K562 (cell line): ENCODE data around the gene LMNA. TPM values are rescaled to one million over a fixed set of nuclear protein-coding genes. Genes with fewer than 3 reads are reported as not detected.

Experiments
- CCNT2 ChIP-seq: IDR thresholded peaks from 2 replicates; pipeline ENCODE4 v1.6.1; 2011; ENCODE audit warnings: borderline replicate concordance, low read depth, mild to moderate bottlenecking, moderate library complexity, mixed read lengths, low read length; ENCODE audit not compliant: insufficient read length; ENCODE audit errors: extremely low read depth
- DPF2 ChIP-seq: fragments of 450-650 bp; IDR thresholded peaks from 2 replicates; pipeline ENCODE4 v1.6.1; 2016
- FOXK1 ChIP-seq: sonication (generic); formaldehyde crosslinking; IDR thresholded peaks from 2 replicates; pipeline ENCODE4 v1.8.0; 2022; ENCODE audit warnings: missing genetic modification reagents, mild to moderate bottlenecking, borderline replicate concordance
- MXI1 ChIP-seq: IDR thresholded peaks from 2 replicates; pipeline ENCODE4 v1.6.1; 2011; ENCODE audit warnings: low read depth, mild to moderate bottlenecking, improper control_type of control experiment, low read length
- PCBP1 ChIP-seq: fragments of 200-400 bp; formaldehyde crosslinking; IDR thresholded peaks from 2 replicates; pipeline ENCODE4 v1.6.1; 2018; ENCODE audit warnings: mild to moderate bottlenecking, low read depth, low read length; ENCODE audit not compliant: poor library complexity, severe bottlenecking
- RHOXF2B ChIP-seq: fragments of 250-450 bp; sonication (Bioruptor Pico); conservative IDR thresholded peaks from 2 replicates; pipeline ENCODE4 v1.5.1; 2021
- SRSF9 ChIP-seq: fragments of 200-400 bp; formaldehyde crosslinking; IDR thresholded peaks from 2 replicates; pipeline ENCODE4 v1.6.1; 2017; ENCODE audit warnings: low read depth, low read length, borderline replicate concordance
- YY1 ChIP-seq, 3 experiments: IDR thresholded peaks; 2 replicates each; pipeline ENCODE4 v1.6.1; 2011; ENCODE audit warnings: low read length in 2 of 3, mild to moderate bottlenecking in 2 of 3, moderate library complexity in 2 of 3, borderline replicate concordance in 1 of 3, control low read depth in 1 of 3, low read depth in 1 of 3; ENCODE audit not compliant: insufficient read depth in 3 of 3, insufficient replicate concordance in 2 of 3, control insufficient read depth in 1 of 3, insufficient read length in 1 of 3; ENCODE audit errors: extremely low read depth in 1 of 3
- ZNF165 ChIP-seq: fragments of 250-450 bp; sonication (Bioruptor Pico); IDR thresholded peaks from 2 replicates; pipeline ENCODE4 v1.4.0; 2020; ENCODE audit warnings: borderline replicate concordance
- ZNF24 ChIP-seq: fragments of 450-650 bp; IDR thresholded peaks from 2 replicates; pipeline ENCODE4 v1.6.1; 2016
- ZNF668 ChIP-seq: fragments of 250-450 bp; sonication (Bioruptor Pico); IDR thresholded peaks from 2 replicates; pipeline ENCODE4 v1.8.0; 2022; ENCODE audit warnings: mild to moderate bottlenecking, inconsistent platforms
- polyA plus RNA-seq, 8 experiments: library from polyadenylated mRNA; depleted of rRNA in 4 of 8; stranded (reverse) in 5 of 8; unstranded in 3 of 8; fragments of >200 nt; fragmentation: Nextera tagmentation in 2 of 8; fragmentation: Illumina TruSeq in 1 of 8; extraction: Ambion mirVana in 2 of 8; extraction: Trizol in 1 of 8; gene quantifications; 2 replicates each; pipeline versions ENCODE4 v1.2.1 to v1.2.3, GENCODE V29; 2011 to 2014; ENCODE audit warnings: inconsistent platforms in 1 of 8, missing spikeins in 1 of 8
- total RNA-seq, 7 experiments: library from RNA; depleted of rRNA in 6 of 7; stranded (reverse); fragments of >200 nt in 6 of 7; fragmentation: Illumina TruSeq in 2 of 7; extraction: Trizol in 2 of 7; gene quantifications; 2 replicates each; pipeline versions ENCODE4 v1.2.1 to v1.2.3, GENCODE V29; 2011 to 2021; ENCODE audit warnings: low replicate concordance in 1 of 7
- TF ChIP-seq, protein P1 (sequence below): fragments of 250-450 bp; sonication (Bioruptor Pico); IDR thresholded peaks from 2 replicates; pipeline ENCODE4 v1.5.0; 2021
- TF ChIP-seq, protein P2 (sequence below): fragments of 450-650 bp; IDR thresholded peaks from 2 replicates; pipeline ENCODE4 v1.6.1; 2014; ENCODE audit warnings: low read depth, mild to moderate bottlenecking, moderate library complexity, borderline replicate concordance
- TF ChIP-seq, protein P3 (sequence below): fragments of 250-450 bp; sonication (Bioruptor Pico); IDR thresholded peaks from 2 replicates; pipeline ENCODE4 v1.8.0; 2022; ENCODE audit warnings: moderate library complexity, mild to moderate bottlenecking, inconsistent platforms
- TF ChIP-seq, protein P4 (sequence below), 2 experiments: fragments of 450-650 bp; IDR thresholded peaks; 2 replicates each; pipeline ENCODE4 v1.6.1; 2016
- TF ChIP-seq, protein P5 (sequence below): sonication (generic); formaldehyde crosslinking; IDR thresholded peaks from 2 replicates; pipeline ENCODE4 v1.8.1; 2023; ENCODE audit warnings: mild to moderate bottlenecking, missing genetic modification reagents, moderate library complexity
- TF ChIP-seq, protein P6 (sequence below): IDR thresholded peaks from 2 replicates; pipeline ENCODE4 v1.6.1; 2014; ENCODE audit warnings: antibody characterized with exemption

The LMNA gene
- total and polyA plus RNA-seq, 9 of the 15 experiments (the other 6 are each of a cell fraction or from before 2014, with no cell fraction given), result 1.00 to 347 (median 88.2) TPM

DNA sequence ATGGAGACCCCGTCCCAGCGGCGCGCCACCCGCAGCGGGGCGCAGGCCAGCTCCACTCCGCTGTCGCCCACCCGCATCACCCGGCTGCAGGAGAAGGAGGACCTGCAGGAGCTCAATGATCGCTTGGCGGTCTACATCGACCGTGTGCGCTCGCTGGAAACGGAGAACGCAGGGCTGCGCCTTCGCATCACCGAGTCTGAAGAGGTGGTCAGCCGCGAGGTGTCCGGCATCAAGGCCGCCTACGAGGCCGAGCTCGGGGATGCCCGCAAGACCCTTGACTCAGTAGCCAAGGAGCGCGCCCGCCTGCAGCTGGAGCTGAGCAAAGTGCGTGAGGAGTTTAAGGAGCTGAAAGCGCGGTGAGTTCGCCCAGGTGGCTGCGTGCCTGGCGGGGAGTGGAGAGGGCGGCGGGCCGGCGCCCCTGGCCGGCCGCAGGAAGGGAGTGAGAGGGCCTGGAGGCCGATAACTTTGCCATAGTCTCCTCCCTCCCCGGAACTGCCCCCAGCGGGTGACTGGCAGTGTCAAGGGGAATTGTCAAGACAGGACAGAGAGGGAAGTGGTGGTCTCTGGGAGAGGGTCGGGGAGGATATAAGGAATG is 505 bp downstream of the LMNA start (continued):
- TF ChIP-seq, protein P1, sequence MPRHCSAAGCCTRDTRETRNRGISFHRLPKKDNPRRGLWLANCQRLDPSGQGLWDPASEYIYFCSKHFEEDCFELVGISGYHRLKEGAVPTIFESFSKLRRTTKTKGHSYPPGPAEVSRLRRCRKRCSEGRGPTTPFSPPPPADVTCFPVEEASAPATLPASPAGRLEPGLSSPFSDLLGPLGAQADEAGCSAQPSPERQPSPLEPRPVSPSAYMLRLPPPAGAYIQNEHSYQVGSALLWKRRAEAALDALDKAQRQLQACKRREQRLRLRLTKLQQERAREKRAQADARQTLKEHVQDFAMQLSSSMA (CRISPR knock-in tag), result no peak
- TF ChIP-seq ZNF668 (CRISPR knock-in tag) (no peak), ZNF165 (CRISPR knock-in tag) (no peak), ZNF24 (no peak), MXI1 (no peak), YY1 (IDR thresholded peaks at IDR 0.05; ENCODE audit: borderline replicate concordance in 1 of 3, control insufficient read depth in 1 of 3, extremely low read depth in 1 of 3, insufficient read depth in 3 of 3, insufficient read length in 1 of 3, insufficient replicate concordance in 2 of 3, low read depth in 1 of 3, low read length in 2 of 3) (no peak), DPF2 (no peak; the same call in 1 of the 2 replicates), FOXK1 (CRISPR knock-in tag) (no peak), RHOXF2B (CRISPR knock-in tag) (no peak), CCNT2 (no peak), SRSF9 (no peak), PCBP1 (no peak)
- TF ChIP-seq, protein P2, sequence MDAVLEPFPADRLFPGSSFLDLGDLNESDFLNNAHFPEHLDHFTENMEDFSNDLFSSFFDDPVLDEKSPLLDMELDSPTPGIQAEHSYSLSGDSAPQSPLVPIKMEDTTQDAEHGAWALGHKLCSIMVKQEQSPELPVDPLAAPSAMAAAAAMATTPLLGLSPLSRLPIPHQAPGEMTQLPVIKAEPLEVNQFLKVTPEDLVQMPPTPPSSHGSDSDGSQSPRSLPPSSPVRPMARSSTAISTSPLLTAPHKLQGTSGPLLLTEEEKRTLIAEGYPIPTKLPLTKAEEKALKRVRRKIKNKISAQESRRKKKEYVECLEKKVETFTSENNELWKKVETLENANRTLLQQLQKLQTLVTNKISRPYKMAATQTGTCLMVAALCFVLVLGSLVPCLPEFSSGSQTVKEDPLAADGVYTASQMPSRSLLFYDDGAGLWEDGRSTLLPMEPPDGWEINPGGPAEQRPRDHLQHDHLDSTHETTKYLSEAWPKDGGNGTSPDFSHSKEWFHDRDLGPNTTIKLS, result 0 out of 2 replicates have a peak, but pooled peaks have one; percentile 38
- TF ChIP-seq, protein P3, sequence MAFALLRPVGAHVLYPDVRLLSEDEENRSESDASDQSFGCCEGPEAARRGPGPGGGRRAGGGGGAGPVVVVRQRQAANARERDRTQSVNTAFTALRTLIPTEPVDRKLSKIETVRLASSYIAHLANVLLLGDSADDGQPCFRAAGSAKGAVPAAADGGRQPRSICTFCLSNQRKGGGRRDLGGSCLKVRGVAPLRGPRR (CRISPR knock-in tag), result no peak
- TF ChIP-seq, protein P4, sequence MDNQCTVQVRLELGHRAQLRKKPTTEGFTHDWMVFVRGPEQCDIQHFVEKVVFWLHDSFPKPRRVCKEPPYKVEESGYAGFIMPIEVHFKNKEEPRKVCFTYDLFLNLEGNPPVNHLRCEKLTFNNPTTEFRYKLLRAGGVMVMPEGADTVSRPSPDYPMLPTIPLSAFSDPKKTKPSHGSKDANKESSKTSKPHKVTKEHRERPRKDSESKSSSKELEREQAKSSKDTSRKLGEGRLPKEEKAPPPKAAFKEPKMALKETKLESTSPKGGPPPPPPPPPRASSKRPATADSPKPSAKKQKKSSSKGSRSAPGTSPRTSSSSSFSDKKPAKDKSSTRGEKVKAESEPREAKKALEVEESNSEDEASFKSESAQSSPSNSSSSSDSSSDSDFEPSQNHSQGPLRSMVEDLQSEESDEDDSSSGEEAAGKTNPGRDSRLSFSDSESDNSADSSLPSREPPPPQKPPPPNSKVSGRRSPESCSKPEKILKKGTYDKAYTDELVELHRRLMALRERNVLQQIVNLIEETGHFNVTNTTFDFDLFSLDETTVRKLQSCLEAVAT (IDR thresholded peaks at IDR 0.05), result peak; percentile 69 to 72; a peak in 3 of 4 replicates
- TF ChIP-seq, protein P5, sequence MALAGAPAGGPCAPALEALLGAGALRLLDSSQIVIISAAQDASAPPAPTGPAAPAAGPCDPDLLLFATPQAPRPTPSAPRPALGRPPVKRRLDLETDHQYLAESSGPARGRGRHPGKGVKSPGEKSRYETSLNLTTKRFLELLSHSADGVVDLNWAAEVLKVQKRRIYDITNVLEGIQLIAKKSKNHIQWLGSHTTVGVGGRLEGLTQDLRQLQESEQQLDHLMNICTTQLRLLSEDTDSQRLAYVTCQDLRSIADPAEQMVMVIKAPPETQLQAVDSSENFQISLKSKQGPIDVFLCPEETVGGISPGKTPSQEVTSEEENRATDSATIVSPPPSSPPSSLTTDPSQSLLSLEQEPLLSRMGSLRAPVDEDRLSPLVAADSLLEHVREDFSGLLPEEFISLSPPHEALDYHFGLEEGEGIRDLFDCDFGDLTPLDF (CRISPR knock-in tag), result peak; percentile 55; the same call in 1 of the 2 replicates
- TF ChIP-seq, protein P6, sequence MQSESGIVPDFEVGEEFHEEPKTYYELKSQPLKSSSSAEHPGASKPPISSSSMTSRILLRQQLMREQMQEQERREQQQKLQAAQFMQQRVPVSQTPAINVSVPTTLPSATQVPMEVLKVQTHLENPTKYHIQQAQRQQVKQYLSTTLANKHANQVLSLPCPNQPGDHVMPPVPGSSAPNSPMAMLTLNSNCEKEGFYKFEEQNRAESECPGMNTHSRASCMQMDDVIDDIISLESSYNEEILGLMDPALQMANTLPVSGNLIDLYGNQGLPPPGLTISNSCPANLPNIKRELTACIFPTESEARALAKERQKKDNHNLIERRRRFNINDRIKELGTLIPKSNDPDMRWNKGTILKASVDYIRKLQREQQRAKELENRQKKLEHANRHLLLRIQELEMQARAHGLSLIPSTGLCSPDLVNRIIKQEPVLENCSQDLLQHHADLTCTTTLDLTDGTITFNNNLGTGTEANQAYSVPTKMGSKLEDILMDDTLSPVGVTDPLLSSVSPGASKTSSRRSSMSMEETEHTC, result no peak
